Measurements from ENCODE around the gene INTS6. TPM values are rescaled to one million over a fixed set of nuclear protein-coding genes. Genes with fewer than 3 reads are reported as not detected.

INTS6 gene
- total and polyA plus RNA-seq, 2 of the 4 experiments (the other 2 are of a cell fraction), result 12.9 to 42.3 TPM

DNA sequence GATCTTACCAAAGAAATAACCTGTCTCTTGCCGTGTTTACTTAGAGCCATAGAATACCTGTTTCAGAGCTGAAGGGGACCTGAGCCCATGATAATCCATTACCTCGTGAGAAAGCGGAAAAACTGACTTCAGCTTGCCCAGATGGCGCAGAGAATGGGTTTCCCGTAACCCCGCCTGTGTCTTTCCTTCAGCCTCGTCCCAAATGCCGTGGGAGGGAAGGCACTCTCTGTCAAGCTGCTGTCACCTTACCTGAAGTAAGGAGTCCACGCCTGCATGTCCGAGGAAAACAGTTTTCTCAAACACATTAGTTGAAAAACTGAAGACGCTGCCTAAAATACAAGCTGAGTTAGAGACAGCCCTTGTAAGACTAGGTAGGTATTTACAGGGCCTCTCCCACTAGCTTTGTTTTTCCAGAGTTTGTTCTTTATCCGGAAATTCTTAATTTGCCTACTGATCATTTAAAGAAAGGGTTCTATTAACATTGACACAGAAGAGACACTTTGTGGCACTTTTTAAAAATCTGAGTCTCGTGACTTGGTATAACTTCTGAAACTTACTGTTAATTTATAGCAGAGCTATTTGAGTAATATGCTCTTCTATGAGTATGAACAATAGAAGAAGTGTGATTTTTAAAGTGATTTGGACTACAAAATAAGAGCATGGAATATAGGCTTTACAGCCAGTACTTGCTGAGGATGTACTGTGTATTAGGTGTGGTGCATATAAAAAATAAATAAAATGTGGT lies 1.3 kb upstream of the INTS6 start:
- Histone ChIP-seq H3K4ac (ENCODE audit: low read depth, low read length) (peak overlapping the region; percentile 80), H4K5ac (ENCODE audit: low read depth, low read length) (peak overlapping the region; percentile 89), H2BK5ac (ENCODE audit: low read depth, low read length, poor library complexity, severe bottlenecking) (peak overlapping the region; percentile 65), H2AK5ac (ENCODE audit: low read depth, low read length) (peak overlapping the region; percentile 91), H3K27me3 (ENCODE audit: control insufficient read depth, insufficient read depth, low read length) (no peaks in the 10 kb centered on the region), H3K36me3 (ENCODE audit: control insufficient read depth, insufficient read depth, low read length) (peaks cover 9% of the 10 kb centered on the region; the same call in 1 of the 2 replicates), H4K8ac (ENCODE audit: low read depth in 2 of 2, low read length in 2 of 2) (peak overlapping the region; percentile 59 to 90), H3K18ac (ENCODE audit: low read depth, low read length) (peak overlapping the region; percentile 59; the same call in 1 of the 2 replicates), H3K9ac (ENCODE audit: low read depth, low read length) (peak overlapping the region; percentile 66), H2BK15ac (ENCODE audit: low read depth, low read length) (peak overlapping the region; percentile 33; the same call in 2 of the 3 replicates), H4K91ac (ENCODE audit: insufficient read depth, low read depth, low read length) (peak overlapping the region; percentile 43), H3K4me2 (ENCODE audit: low read depth, low read length) (peak overlapping the region; percentile 93), H2BK120ac (ENCODE audit: low read depth, low read length) (peak overlapping the region; percentile 11; the same call in 1 of the 2 replicates), H2AK9ac (replicated peaks; ENCODE audit: low read depth, low read length, poor library complexity) (peak overlapping the region; percentile 74), H3K79me1 (ENCODE audit: low read depth in 1 of 2, low read length in 2 of 2) (peaks cover 8 to 22% of the 10 kb centered on the region in 2 experiments; a peak in 3 of 4 replicates), H3K23ac (ENCODE audit: low read depth, low read length) (peak overlapping the region; percentile 94), H3K14ac (replicated peaks; ENCODE audit: low read depth, low read length) (peak overlapping the region; percentile 84), H3K9me1 (ENCODE audit: insufficient read depth, low read length) (no peaks in the 10 kb centered on the region), H3K4me3 (ENCODE audit: insufficient read depth, low read depth, low read length) (peak overlapping the region; percentile 59), H3K4me1 (ENCODE audit: control insufficient read depth, insufficient read depth, low read length) (peaks cover 2% of the 10 kb centered on the region; the same call in 1 of the 2 replicates), H2BK20ac (ENCODE audit: low read depth, low read length) (no peak overlapping the region), H2AFZ (replicated peaks; ENCODE audit: low read length, poor library complexity) (peak overlapping the region; percentile 89), H3K56ac (ENCODE audit: extremely low read depth, insufficient read depth, low read length) (peak overlapping the region; percentile 91), H3K27ac (ENCODE audit: insufficient read depth, low read length) (peak overlapping the region; percentile 77), H3K9me3 (ENCODE audit: control insufficient read depth, insufficient read depth, low read length) (no peaks in the 10 kb centered on the region), H4K20me1 (ENCODE audit: insufficient read depth, low read length) (no peaks in the 10 kb centered on the region)
- intact Hi-C loops (cut with micrococcal nuclease) (loop anchor here (1.0 to 10.0 kb wide), 7 partner anchors 68 to 1001 kb away; partner anchors contain the start of genes CKAP2, DHRS12, VPS36 and WDFY2), in situ Hi-C loops (cut with MboI; ENCODE audit: low sequenced_read_pairs) (no loop called here), dilution Hi-C loops (cut with HindIII; ENCODE audit: low sequenced_read_pairs, unreplicated experiment) (no loop called here)
- no peak for ATAC-seq (ENCODE audit: low read depth)
- BruUV-seq (replicated peaks), result TSS peak; percentile 30
- WGBS, 2 experiments (ENCODE audit: extremely low coverage in 2 of 2, insufficient read length in 1 of 2), result no CpG with 5 or more reads among the region's 13 CpGs
- ChIA-PET POLR2A (ENCODE audit: unreplicated experiment) (interaction anchor here (2.6 kb wide), 1 partner anchor 132 kb away, joined by 17 read pairs; no protein-coding TSS in a partner anchor), CTCF (interaction anchor here (0.6 kb wide), 1 partner anchor 160 kb away, joined by 3 read pairs; no protein-coding TSS in a partner anchor)
- peak; percentile 6 for DNase-seq
- TF ChIP-seq USF2 (IDR thresholded peaks at IDR 0.05; ENCODE audit: low read depth, low read length) (no peak), POLR2A (IDR thresholded peaks at IDR 0.05; ENCODE audit: low read depth, low read length) (no peak), CHD1 (IDR thresholded peaks at IDR 0.05; ENCODE audit: low read depth, low read length) (no peak), MXI1 (IDR thresholded peaks at IDR 0.05; ENCODE audit: borderline replicate concordance, low read depth, low read length) (no peak), NFE2L2 (IDR thresholded peaks at IDR 0.05; ENCODE audit: low read depth, low read length) (no peak), SMC3 (IDR thresholded peaks at IDR 0.05; ENCODE audit: low read depth, low read length) (no peak), BHLHE40 (IDR thresholded peaks at IDR 0.05; ENCODE audit: low read depth, low read length) (no peak), MAFK (IDR thresholded peaks at IDR 0.05; ENCODE audit: low read depth, low read length) (no peak), RCOR1 (IDR thresholded peaks at IDR 0.05; ENCODE audit: insufficient replicate concordance, low read length) (no peak), RFX5 (IDR thresholded peaks at IDR 0.05; ENCODE audit: low read depth, low read length) (no peak), MAZ (IDR thresholded peaks at IDR 0.05; ENCODE audit: borderline replicate concordance, low read depth, low read length) (no peak), CEBPB (IDR thresholded peaks at IDR 0.05; ENCODE audit: low read depth, low read length) (no peak)
- TF ChIP-seq, protein P1, sequence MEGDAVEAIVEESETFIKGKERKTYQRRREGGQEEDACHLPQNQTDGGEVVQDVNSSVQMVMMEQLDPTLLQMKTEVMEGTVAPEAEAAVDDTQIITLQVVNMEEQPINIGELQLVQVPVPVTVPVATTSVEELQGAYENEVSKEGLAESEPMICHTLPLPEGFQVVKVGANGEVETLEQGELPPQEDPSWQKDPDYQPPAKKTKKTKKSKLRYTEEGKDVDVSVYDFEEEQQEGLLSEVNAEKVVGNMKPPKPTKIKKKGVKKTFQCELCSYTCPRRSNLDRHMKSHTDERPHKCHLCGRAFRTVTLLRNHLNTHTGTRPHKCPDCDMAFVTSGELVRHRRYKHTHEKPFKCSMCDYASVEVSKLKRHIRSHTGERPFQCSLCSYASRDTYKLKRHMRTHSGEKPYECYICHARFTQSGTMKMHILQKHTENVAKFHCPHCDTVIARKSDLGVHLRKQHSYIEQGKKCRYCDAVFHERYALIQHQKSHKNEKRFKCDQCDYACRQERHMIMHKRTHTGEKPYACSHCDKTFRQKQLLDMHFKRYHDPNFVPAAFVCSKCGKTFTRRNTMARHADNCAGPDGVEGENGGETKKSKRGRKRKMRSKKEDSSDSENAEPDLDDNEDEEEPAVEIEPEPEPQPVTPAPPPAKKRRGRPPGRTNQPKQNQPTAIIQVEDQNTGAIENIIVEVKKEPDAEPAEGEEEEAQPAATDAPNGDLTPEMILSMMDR (conservative IDR thresholded peaks at IDR 0.05; ENCODE audit: low read depth, low read length), result no peak
- TF ChIP-seq, protein P2, sequence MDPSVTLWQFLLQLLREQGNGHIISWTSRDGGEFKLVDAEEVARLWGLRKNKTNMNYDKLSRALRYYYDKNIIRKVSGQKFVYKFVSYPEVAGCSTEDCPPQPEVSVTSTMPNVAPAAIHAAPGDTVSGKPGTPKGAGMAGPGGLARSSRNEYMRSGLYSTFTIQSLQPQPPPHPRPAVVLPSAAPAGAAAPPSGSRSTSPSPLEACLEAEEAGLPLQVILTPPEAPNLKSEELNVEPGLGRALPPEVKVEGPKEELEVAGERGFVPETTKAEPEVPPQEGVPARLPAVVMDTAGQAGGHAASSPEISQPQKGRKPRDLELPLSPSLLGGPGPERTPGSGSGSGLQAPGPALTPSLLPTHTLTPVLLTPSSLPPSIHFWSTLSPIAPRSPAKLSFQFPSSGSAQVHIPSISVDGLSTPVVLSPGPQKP (IDR thresholded peaks at IDR 0.05; ENCODE audit: borderline replicate concordance, low read depth, low read length), result no peak
